ENCODE measurements around the gene LRP1B.

DNA sequence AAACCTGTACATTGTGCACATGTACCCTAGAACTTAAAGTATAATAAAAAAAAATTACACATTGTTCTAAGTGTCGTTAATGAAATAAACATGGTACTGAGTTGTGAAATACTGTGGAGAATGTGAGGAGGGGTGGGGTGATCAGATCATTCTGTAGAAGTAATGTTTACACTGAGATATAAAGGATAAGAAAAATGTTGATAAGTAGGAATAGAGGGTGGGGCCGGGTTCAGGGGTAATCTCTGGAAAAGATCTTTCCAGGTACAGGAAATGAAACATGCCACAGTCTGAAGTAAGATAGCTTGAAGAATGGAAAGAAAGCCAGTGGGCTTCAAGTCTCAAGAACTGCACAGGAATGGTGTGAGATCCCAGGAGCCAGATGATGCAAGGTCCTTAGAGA lies 1482.4 kb downstream of the LRP1B start:
- TF ChIP-seq POLR2A (IDR thresholded peaks at IDR 0.05; ENCODE audit: low read depth, low read length) (no peak), TAF1 (IDR thresholded peaks at IDR 0.05; ENCODE audit: borderline replicate concordance, low read depth, low read length) (no peak), POLR2AphosphoS5 (IDR thresholded peaks at IDR 0.05; ENCODE audit: low read depth, low read length) (no peak)
